Esophagus muscularis mucosa (tissue), 4 donors: ENCODE measurements around the gene PLPP7. TPM values are rescaled to one million over a fixed set of nuclear protein-coding genes. Genes with fewer than 3 reads are reported as not detected.

Source experiments
- DNase-seq: peaks from one replicate; pipeline ENCODE4 v3.0.0-alpha.2; 2017; ENCODE audit errors: extremely low spot score
- H3K27ac ChIP-seq, 4 donors: fragments of 200-600 bp; sonication (generic); replicated peaks in 1 of 4; 1 replicate in 3 of 4; 2 replicates in 1 of 4; pipeline ENCODE4 v1.5.1; 2016 to 2019; ENCODE audit warnings: mild to moderate bottlenecking in 1 of 4
- H3K27me3 ChIP-seq, 4 donors: fragments of 200-600 bp; sonication (generic); one replicate each; pipeline versions ENCODE4 v1.5.1 to v1.6.0; 2016 to 2019
- H3K36me3 ChIP-seq, 4 donors: fragments of 200-600 bp; sonication (generic); one replicate each; pipeline ENCODE4 v1.5.1; 2016 to 2019
- H3K4me1 ChIP-seq, 4 donors: fragments of 200-600 bp; sonication (generic); one replicate each; pipeline ENCODE4 v1.5.1; 2016 to 2019
- H3K4me3 ChIP-seq, 4 donors: fragments of 200-600 bp; sonication (generic); 1 replicate in 2 of 4; 2 replicates in 2 of 4; pipeline ENCODE4 v1.5.1; 2016 to 2019; ENCODE audit warnings: mild to moderate bottlenecking in 4 of 4, moderate library complexity in 1 of 4
- H3K9me3 ChIP-seq, 4 donors: fragments of 200-600 bp; sonication (generic); 1 replicate in 3 of 4; 2 replicates in 1 of 4; pipeline ENCODE4 v1.5.1; 2016 to 2019
- EP300 ChIP-seq: sonication (generic); formaldehyde crosslinking; IDR thresholded peaks from one replicate; pipeline ENCODE4 v1.6.1; 2017; ENCODE audit warnings: antibody characterized with exemption
- POLR2A ChIP-seq: fragments of 450-650 bp; IDR thresholded peaks from one replicate; pipeline ENCODE4 v1.6.1; 2017; ENCODE audit warnings: antibody characterized with exemption, moderate library complexity, mild to moderate bottlenecking, low read depth
- POLR2AphosphoS5 ChIP-seq, 2 donors: sonication (generic); formaldehyde crosslinking; IDR thresholded peaks; one replicate each; pipeline ENCODE4 v1.6.1; 2017; ENCODE audit warnings: antibody characterized with exemption in 2 of 2
- WGBS: methylation state at CpG from one replicate; pipeline ENCODE4 v1.1.5; 2018; 5-methylcytosine and 5-hydroxymethylcytosine counted together
- intact Hi-C: fragments of 100-400 bp; cut with DNase I; formaldehyde crosslinking; loops from one replicate; pipeline ENCODE4 v1.15.1; 2023
- total RNA-seq, 4 donors: library from RNA; depleted of rRNA; stranded (reverse); fragments of >200 nt; gene quantifications; one replicate each; pipeline versions ENCODE4 v1.1.0 to v1.2.1, GENCODE V29; 2016
- TF ChIP-seq, protein P1 (sequence below), 3 experiments: fragments of 200-600 bp in 2 of 3; fragments of 450-650 bp in 1 of 3; sonication (generic) in 2 of 3; IDR thresholded peaks; one replicate each; pipeline ENCODE4 v1.5.1; 2017 to 2019; ENCODE audit warnings: antibody characterized with exemption in 3 of 3, mild to moderate bottlenecking in 2 of 3, moderate library complexity in 1 of 3

PLPP7 gene
- total RNA-seq, 4 donors from 2014 or later, result 11.4 to 22.5 (median 14.4) TPM

- H3K9me3 ChIP-seq, result no peaks in the 10 kb centered on the region
- no peak overlapping the region for H3K4me3 ChIP-seq
- no peak for TF ChIP-seq POLR2AphosphoS5 (IDR thresholded peaks at IDR 0.05)
- no peak for TF ChIP-seq EP300
- TF ChIP-seq, protein P1, sequence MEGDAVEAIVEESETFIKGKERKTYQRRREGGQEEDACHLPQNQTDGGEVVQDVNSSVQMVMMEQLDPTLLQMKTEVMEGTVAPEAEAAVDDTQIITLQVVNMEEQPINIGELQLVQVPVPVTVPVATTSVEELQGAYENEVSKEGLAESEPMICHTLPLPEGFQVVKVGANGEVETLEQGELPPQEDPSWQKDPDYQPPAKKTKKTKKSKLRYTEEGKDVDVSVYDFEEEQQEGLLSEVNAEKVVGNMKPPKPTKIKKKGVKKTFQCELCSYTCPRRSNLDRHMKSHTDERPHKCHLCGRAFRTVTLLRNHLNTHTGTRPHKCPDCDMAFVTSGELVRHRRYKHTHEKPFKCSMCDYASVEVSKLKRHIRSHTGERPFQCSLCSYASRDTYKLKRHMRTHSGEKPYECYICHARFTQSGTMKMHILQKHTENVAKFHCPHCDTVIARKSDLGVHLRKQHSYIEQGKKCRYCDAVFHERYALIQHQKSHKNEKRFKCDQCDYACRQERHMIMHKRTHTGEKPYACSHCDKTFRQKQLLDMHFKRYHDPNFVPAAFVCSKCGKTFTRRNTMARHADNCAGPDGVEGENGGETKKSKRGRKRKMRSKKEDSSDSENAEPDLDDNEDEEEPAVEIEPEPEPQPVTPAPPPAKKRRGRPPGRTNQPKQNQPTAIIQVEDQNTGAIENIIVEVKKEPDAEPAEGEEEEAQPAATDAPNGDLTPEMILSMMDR (IDR thresholded peaks at IDR 0.05), result no peak
- peaks cover 25 to 41% (median 35%) of the 10 kb centered on the region in 4 donors for H3K4me1 ChIP-seq
- no peaks in the 10 kb centered on the region for H3K36me3 ChIP-seq
- WGBS, result 76% methylated on average over 8 of the region's 10 CpGs
- peaks cover 0 to 71% (median 17%) of the 10 kb centered on the region in 4 donors for H3K27me3 ChIP-seq
- H3K27ac ChIP-seq, result no peak overlapping the region
- intact Hi-C loops, result no loop called here
- no peak for DNase-seq
These were observed 10.8 kb upstream of the PLPP7 start for GRCh38 chr9:131278702-131279111.

DNA sequence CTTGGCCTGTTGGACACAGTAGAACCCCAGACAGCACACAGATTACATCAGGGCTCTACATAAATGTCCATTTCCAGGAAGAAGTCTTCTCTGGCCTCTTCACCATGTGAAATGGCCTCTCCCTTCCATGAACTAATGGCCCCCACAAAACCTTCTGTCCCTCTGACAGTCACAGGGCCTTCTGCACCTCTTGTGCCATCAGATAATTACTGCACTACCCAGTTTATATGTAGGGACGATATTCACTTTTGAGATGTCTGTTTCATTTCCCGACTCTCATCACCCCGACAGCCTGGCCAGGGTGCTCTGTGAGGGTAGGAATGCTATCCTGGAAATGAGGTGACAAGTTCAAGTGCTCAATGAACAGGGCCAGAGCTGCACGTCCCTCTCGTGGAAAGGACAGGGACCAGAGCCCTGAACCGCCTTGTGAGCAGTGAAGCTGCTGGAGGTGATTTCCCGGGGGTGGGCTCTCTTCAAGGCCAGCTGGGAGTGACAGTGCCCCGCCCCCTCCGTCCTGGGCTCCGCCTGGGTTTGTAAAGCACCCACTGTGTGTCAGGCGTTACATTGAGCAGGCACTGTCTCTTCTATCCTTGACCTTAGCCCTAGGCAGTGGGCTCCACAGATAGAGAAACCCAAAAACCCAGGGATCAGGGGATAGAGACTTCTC, 10.2 kb upstream of the PLPP7 start:
- no peak overlapping the region for H3K4me3 ChIP-seq
- DNase-seq, result no peak
- WGBS, result 78% methylated on average over 9 of the region's 11 CpGs
- peaks cover 22 to 41% (median 32%) of the 10 kb centered on the region in 4 donors for H3K4me1 ChIP-seq
- intact Hi-C loops, result no loop called here
- H3K27me3 ChIP-seq, result peaks cover 0 to 70% (median 17%) of the 10 kb centered on the region in 4 donors
- no peaks in the 10 kb centered on the region for H3K36me3 ChIP-seq
- TF ChIP-seq POLR2AphosphoS5 (IDR thresholded peaks at IDR 0.05), result no peak
- no peak for TF ChIP-seq EP300
- no peak for TF ChIP-seq POLR2A
- TF ChIP-seq, protein P1 (IDR thresholded peaks at IDR 0.05), result no peak
- H3K9me3 ChIP-seq, result no peaks in the 10 kb centered on the region
- no peak overlapping the region for H3K27ac ChIP-seq

GRCh38 chr9:131279863-131280570, 9.5 kb upstream of the PLPP7 start:
- Histone ChIP-seq H3K4me1 (peaks cover 22 to 41% (median 32%) of the 10 kb centered on the region in 4 donors), H3K36me3 (no peaks in the 10 kb centered on the region), H3K27ac (no peak overlapping the region), H3K9me3 (no peaks in the 10 kb centered on the region), H3K27me3 (peaks cover 0 to 63% (median 17%) of the 10 kb centered on the region in 4 donors), H3K4me3 (no peak overlapping the region)
- intact Hi-C loops, result no loop called here
- WGBS, result 63% methylated on average over 17 of the region's 19 CpGs
- TF ChIP-seq EP300 (no peak), POLR2A (no peak), POLR2AphosphoS5 (IDR thresholded peaks at IDR 0.05) (no peak)
- TF ChIP-seq, protein P1 (IDR thresholded peaks at IDR 0.05), result no peak
- no peak for DNase-seq

GRCh38 chr9:131280660-131281059, 8.9 kb upstream of the PLPP7 start:
- WGBS, result 77% methylated on average over 3 of the region's 3 CpGs
- TF ChIP-seq POLR2AphosphoS5 (IDR thresholded peaks at IDR 0.05) (no peak), POLR2A (no peak), EP300 (no peak)
- TF ChIP-seq, protein P1 (IDR thresholded peaks at IDR 0.05), result no peak
- Histone ChIP-seq H3K4me1 (peaks cover 22 to 41% (median 31%) of the 10 kb centered on the region in 4 donors), H3K27me3 (peaks cover 0 to 57% (median 17%) of the 10 kb centered on the region in 4 donors), H3K36me3 (no peaks in the 10 kb centered on the region), H3K4me3 (no peak overlapping the region), H3K9me3 (no peaks in the 10 kb centered on the region), H3K27ac (no peak overlapping the region)
- intact Hi-C loops, result no loop called here
- DNase-seq, result no peak
